GM12875 (cell line): Measurements from ENCODE around the gene SOX4.

Experiments
- H3K4me3 ChIP-seq: one replicate; pipeline ENCODE4 v1.5.1; 2011; ENCODE audit warnings: low read depth, low read length, control low read depth
- TF ChIP-seq, protein P1 (sequence below): IDR thresholded peaks from 2 replicates; pipeline ENCODE4 v1.5.1; 2011; ENCODE audit warnings: low read depth, mild to moderate bottlenecking, control low read depth, inconsistent platforms, low read length, moderate library complexity, borderline replicate concordance; ENCODE audit not compliant: insufficient read depth

The SOX4 gene

DNA sequence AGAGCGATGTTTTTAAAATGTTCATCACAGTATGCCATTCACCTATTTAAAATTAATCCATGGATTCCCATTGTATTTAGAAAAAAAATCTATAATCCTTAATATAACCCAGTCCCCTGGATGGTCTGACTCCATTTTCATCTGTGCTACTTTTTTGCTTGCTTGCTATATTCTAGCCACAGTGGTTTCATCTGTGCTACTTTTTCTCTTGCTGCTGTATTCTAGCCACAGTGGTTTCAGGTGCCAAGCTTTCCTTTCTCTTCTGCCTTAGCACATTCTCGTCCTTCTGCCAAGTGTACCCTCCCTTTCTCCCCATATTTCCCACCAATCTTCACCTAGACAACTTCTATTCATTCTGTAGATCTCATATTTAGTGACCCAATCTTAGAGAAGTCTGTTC, 33.3 kb upstream of the SOX4 start:
- TF ChIP-seq, protein P1, sequence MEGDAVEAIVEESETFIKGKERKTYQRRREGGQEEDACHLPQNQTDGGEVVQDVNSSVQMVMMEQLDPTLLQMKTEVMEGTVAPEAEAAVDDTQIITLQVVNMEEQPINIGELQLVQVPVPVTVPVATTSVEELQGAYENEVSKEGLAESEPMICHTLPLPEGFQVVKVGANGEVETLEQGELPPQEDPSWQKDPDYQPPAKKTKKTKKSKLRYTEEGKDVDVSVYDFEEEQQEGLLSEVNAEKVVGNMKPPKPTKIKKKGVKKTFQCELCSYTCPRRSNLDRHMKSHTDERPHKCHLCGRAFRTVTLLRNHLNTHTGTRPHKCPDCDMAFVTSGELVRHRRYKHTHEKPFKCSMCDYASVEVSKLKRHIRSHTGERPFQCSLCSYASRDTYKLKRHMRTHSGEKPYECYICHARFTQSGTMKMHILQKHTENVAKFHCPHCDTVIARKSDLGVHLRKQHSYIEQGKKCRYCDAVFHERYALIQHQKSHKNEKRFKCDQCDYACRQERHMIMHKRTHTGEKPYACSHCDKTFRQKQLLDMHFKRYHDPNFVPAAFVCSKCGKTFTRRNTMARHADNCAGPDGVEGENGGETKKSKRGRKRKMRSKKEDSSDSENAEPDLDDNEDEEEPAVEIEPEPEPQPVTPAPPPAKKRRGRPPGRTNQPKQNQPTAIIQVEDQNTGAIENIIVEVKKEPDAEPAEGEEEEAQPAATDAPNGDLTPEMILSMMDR: no peak

DNA sequence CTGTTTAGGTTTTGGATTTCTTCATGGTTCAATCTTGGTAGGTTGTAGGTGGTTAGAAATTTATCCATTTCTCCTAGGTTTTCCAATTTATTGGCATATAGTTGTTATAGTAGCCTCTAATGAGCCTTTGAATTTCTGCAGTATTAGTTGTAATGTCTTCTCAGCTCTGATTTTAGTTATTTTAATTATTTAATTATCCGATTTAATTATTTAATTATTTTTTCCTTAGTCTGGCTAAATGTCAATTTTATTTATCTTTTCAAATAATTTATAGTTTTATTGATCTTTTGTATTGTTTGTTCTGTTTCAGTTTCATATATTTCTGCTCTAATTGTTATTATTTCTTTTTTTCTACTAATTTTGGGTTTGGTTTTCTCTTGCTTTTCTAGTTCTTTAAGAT, 28.1 kb upstream of the SOX4 start:
- TF ChIP-seq, protein P1: no peak
- no peak overlapping the region for H3K4me3 ChIP-seq

More for the DNA sequence above, 33.3 kb upstream of the SOX4 start:
- H3K4me3 ChIP-seq: no peak overlapping the region

DNA sequence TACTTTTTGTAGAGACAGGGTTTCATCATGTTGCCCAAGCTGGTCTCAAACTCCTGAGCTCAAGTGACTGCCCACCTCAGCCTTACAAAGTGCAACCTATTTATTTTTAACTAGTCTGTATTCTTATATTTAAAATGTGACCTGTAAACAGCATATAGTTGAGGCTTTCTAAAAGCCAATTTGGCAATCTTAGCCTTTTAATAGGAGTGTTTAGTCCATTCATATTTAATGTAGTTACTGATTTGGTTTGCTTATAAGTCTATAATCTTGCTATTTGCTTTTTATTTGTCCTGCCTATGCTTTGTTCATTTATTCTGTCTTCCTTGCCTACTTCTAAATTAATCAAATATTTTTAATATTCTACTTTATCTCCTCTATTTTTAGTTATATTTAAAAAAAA, 15.0 kb upstream of the SOX4 start:
- H3K4me3 ChIP-seq: no peak overlapping the region
- TF ChIP-seq, protein P1: no peak

DNA sequence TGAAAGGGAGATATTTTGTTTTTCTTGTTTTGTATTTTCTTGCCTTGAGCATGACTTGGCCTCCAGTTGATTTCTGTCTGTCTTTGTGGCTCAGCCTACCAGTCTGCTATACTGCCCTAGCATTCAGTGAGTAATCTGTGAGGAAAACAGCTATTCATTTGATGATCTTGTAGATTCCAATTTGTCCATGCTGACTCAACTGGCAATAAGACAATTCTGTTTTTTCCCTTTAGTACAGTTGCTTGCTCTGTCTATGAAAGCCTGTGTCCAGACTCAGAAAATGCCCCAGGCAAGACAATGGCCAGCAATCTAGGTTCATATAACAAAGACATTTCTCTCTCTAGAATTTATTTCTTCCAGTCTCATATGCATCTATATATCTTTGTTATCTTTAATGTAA, 10.9 kb upstream of the SOX4 start:
- no peak overlapping the region for H3K4me3 ChIP-seq
- TF ChIP-seq, protein P1: no peak

DNA sequence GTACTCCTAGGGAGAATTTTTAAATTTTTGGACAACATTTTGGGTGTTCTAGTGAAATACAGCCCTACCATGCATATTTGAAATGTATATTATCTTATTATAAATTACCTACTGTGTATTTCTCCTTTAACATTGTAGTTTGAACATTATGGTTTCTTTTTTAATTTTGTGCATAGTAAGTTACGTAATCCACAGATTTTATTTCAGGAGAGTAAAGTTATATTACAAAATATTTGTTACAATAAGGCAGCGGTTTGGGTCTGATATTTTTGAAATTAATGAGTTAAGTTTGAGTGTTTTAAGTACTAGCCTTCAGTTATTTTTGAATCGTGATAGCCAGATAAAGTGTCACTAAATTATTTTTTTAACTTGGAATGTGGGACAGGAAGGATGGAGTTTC, 7.3 kb upstream of the SOX4 start:
- TF ChIP-seq, protein P1: no peak
- H3K4me3 ChIP-seq: no peak overlapping the region

DNA sequence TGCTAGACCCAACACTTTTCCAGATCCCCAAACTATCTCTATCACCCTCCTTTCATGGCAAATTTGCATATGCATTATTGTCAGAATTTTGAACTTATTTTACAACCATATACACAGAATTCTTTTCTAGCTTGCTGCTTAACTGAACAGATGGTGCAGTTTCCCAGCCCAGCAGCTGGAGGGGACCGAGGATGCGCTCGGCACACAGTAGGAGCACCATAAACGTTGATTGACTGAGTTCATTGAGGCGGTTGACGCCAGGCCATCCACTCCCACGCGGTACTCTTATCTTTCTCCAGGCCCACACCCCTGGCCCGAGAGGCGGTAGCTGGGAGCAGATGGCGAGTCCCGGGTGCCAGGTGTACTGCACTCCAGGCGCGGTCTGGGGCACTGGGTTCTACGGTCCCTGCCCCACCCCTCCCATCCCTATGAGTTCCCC, 6.8 kb upstream of the SOX4 start:
- peak overlapping the region; percentile 69 for H3K4me3 ChIP-seq
- TF ChIP-seq, protein P1: no peak

DNA sequence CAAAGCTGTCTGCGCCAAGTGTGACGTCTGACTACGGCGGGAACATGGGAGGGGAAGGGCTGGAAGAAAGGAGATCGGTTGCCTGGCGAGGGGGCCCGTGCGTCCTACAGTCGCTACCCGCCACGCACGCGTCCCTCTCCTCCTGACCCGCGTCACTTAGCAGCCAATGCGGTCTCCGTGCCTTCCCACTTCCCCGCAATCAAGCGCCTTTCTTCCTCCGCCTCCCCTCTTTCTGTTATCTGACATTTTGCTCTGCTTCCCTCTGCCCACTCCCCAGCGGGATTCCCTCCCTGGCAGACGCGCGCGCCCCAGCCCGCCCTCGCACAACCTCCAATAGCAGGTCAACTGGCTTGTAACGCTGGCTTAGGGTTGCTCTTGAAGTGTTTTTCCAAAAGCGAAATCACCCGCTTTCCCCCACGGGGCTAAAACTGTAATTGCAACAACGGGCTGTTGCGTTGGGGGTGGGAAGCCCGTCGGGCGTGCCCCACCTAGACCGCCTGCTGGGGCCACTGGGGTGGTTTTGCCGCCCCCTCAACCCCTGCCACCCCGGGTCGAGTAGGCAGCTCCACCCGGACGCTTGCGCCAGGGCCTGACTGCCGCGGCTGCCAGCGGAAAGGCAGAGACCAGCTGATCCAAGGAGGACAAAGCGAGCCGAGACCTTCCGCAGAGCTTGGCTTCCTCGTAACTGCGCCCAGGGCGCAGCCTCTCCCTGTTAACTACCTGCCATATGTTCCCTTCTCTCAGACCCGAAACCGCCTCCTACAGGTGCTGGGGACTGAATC, 6.2 kb upstream of the SOX4 start:
- TF ChIP-seq, protein P1: 0 out of 2 replicates have a peak, but pooled peaks have one; percentile 9
- peak overlapping the region; percentile 69 for H3K4me3 ChIP-seq
